Panc1 (cell line): ENCODE results near the gene TMEM61.

Experiments used
- CTCF ChIP-seq: fragments of 450-650 bp; IDR thresholded peaks from 2 replicates; pipeline ENCODE4 v1.5.1; 2017; ENCODE audit warnings: mild to moderate bottlenecking
- POLR2AphosphoS5 ChIP-seq: IDR thresholded peaks from 2 replicates; pipeline ENCODE4 v1.6.1; 2012; ENCODE audit warnings: mild to moderate bottlenecking, low read depth, low read length, moderate library complexity
- REST ChIP-seq, 2 experiments: IDR thresholded peaks; 2 replicates each; pipeline ENCODE4 v1.6.1; 2011 to 2012; ENCODE audit warnings: low read depth in 2 of 2, control low read depth in 1 of 2, low read length in 1 of 2, mild to moderate bottlenecking in 1 of 2, moderate library complexity in 1 of 2; ENCODE audit not compliant: insufficient read depth in 1 of 2
- SIN3A ChIP-seq: IDR thresholded peaks from 2 replicates; pipeline ENCODE4 v1.6.1; 2012; ENCODE audit warnings: low read depth, mild to moderate bottlenecking, low read length, moderate library complexity, borderline replicate concordance; ENCODE audit not compliant: insufficient read depth
- TCF7L2 ChIP-seq: IDR thresholded peaks from 2 replicates; pipeline ENCODE4 v1.6.1; 2011; ENCODE audit warnings: mild to moderate bottlenecking, low read depth, low read length, inconsistent platforms

GRCh38 chr1:54998100-54998499, 17.7 kb downstream of the TMEM61 start:
- no peak for TF ChIP-seq CTCF
- no peak for TF ChIP-seq REST (IDR thresholded peaks at IDR 0.05; ENCODE audit: insufficient read depth in 1 of 2, low read depth in 2 of 2, low read length in 1 of 2)
- TF ChIP-seq POLR2AphosphoS5 = no peak
- TF ChIP-seq SIN3A = no peak
- TF ChIP-seq TCF7L2 = no peak
